Measurements from ENCODE around the gene ISG20. TPM values are rescaled to one million over a fixed set of nuclear protein-coding genes. Genes with fewer than 3 reads are reported as not detected.

Gene ISG20
- total RNA-seq, 6 donors from 2014 or later: 41.3 to 119 (median 67.0) TPM

DNA sequence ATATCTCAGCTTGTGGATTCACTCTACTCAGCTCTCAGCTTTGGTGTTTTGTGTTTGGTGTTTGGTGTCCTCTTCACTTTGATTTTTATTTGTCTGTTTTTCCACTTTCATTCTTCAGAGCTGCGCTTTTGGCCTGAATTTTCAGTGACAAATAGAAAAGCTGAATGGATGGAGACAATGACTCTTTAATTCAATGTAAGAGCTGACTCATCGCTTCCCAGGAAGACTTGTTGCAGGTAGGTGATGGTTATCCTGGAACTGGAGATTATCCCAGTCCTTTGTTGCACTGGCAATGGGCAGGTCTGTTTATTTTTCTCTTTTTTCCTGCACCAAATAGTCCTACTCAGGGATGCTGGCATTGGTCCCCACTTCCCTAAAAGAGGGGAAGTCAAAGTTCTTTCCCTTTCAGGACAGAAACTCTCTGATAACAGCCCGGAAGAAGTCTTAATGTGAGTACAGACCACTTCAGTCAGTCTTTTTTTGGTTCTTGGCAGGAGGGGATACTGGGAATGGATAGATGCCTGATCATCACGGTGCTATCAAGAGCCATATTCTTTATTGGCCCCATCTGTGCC is 30.1 kb upstream of the ISG20 start:
- no peaks in the 10 kb centered on the region for H3K9me3 ChIP-seq
- peaks cover 0 to 19% (median 7%) of the 10 kb centered on the region in 4 donors for H3K4me1 ChIP-seq
- DNase-seq: no peak
- no peak overlapping the region for H3K4me3 ChIP-seq
- no peaks in the 10 kb centered on the region for H3K36me3 ChIP-seq
- peaks cover 0 to 35% (median 25%) of the 10 kb centered on the region in 4 donors for H3K27me3 ChIP-seq
- TF ChIP-seq POLR2AphosphoS5 (IDR thresholded peaks at IDR 0.05) (no peak), EP300 (IDR thresholded peaks at IDR 0.05) (no peak), POLR2A (IDR thresholded peaks at IDR 0.05) (no peak)
- TF ChIP-seq, protein P1, sequence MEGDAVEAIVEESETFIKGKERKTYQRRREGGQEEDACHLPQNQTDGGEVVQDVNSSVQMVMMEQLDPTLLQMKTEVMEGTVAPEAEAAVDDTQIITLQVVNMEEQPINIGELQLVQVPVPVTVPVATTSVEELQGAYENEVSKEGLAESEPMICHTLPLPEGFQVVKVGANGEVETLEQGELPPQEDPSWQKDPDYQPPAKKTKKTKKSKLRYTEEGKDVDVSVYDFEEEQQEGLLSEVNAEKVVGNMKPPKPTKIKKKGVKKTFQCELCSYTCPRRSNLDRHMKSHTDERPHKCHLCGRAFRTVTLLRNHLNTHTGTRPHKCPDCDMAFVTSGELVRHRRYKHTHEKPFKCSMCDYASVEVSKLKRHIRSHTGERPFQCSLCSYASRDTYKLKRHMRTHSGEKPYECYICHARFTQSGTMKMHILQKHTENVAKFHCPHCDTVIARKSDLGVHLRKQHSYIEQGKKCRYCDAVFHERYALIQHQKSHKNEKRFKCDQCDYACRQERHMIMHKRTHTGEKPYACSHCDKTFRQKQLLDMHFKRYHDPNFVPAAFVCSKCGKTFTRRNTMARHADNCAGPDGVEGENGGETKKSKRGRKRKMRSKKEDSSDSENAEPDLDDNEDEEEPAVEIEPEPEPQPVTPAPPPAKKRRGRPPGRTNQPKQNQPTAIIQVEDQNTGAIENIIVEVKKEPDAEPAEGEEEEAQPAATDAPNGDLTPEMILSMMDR (IDR thresholded peaks at IDR 0.05): no peak
- WGBS, 2 donors: 77 to 78% methylated on average over 4 of the region's 4 CpGs
- no peak for ATAC-seq (ENCODE audit: low FRiP score in 2 of 2)
- no peak overlapping the region for H3K27ac ChIP-seq

DNA sequence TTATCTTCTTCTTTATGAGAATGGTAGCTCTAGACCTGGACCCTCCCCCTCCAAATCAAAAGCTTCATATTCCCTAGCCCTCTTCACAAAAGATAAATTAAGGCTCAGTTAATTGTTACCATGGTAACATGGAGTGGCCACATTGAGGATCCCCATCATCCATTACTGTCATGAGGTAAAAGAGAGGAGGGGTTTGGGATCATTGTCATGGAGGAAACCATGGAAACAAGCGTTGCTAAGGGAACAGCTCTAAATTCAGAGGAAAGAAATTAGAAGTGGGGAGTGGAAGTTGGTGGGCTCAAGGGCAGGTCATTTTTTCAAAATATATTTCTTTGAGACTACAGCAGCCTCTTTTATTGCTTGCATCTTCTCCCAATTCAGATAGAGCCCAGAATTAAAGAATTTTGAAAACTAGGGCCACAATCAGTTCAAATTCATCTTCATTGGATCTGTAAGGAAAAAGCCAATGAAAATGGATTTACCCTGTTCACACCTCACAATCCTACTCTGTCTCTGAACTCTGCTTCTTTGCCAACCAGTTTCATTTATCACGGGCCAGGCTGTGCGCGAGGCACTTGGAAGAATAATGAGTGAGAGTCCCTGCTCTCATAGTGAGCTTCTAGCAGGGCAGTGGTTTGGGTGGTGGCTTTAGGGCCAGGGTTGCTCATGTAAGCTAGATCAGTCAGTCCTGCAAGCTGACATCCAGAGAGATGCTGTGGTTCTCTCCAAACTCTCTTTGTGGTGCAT is 29.3 kb upstream of the ISG20 start:
- no peak for ATAC-seq (ENCODE audit: low FRiP score in 2 of 2)
- H3K27me3 ChIP-seq: peaks cover 0 to 27% (median 19%) of the 10 kb centered on the region in 4 donors
- 66 to 81% methylated on average over 4 of the region's 4 CpGs for WGBS, 2 donors

DNA sequence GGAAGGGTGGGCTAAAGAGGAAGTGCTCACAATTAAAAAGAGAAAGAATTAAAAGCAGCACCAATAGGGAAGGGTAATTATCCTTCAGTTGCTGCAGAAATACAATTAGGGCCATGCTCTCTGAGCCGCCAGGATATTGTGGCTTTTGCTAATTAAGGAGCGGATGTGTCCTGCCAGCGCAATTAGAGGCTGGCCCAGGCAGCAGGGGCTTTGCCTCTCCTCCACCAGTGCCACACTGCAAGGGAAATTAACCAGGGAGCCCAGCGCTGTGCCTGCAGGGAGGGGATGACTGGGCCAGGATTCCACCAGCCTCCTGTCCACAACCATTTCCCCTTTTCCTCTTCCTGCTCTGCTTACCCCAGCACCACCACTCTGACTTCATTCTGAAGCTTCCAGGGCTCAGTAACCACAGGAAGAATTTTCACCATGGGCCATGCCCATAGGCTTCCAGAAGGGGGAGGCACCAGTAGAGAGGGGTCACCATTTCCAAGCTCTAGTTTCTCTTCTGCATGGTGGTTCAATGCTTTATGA is 28.1 kb upstream of the ISG20 start:
- Histone ChIP-seq H3K9me3 (no peaks in the 10 kb centered on the region), H3K4me1 (peaks cover 0 to 2% (median 0%) of the 10 kb centered on the region in 4 donors), H3K4me3 (no peak overlapping the region), H3K27me3 (peaks cover 0 to 15% (median 7%) of the 10 kb centered on the region in 4 donors), H3K36me3 (no peaks in the 10 kb centered on the region), H3K27ac (no peak overlapping the region)
- 27 to 38% methylated on average over 4 of the region's 4 CpGs for WGBS, 2 donors
- TF ChIP-seq POLR2A (IDR thresholded peaks at IDR 0.05) (no peak), EP300 (IDR thresholded peaks at IDR 0.05) (no peak), POLR2AphosphoS5 (IDR thresholded peaks at IDR 0.05) (no peak)
- TF ChIP-seq, protein P1 (IDR thresholded peaks at IDR 0.05): no peak
- ATAC-seq (ENCODE audit: low FRiP score in 2 of 2): peak in 1 of 2 donors; percentile 38
- no peak for DNase-seq

More for the DNA sequence above, 29.3 kb upstream of the ISG20 start:
- DNase-seq: no peak
- TF ChIP-seq EP300 (IDR thresholded peaks at IDR 0.05) (no peak), POLR2A (IDR thresholded peaks at IDR 0.05) (no peak)
- no peak overlapping the region for H3K4me3 ChIP-seq
- peaks cover 0 to 15% (median 4%) of the 10 kb centered on the region in 4 donors for H3K4me1 ChIP-seq
- H3K9me3 ChIP-seq: no peaks in the 10 kb centered on the region
- no peaks in the 10 kb centered on the region for H3K36me3 ChIP-seq
- H3K27ac ChIP-seq: no peak overlapping the region

DNA sequence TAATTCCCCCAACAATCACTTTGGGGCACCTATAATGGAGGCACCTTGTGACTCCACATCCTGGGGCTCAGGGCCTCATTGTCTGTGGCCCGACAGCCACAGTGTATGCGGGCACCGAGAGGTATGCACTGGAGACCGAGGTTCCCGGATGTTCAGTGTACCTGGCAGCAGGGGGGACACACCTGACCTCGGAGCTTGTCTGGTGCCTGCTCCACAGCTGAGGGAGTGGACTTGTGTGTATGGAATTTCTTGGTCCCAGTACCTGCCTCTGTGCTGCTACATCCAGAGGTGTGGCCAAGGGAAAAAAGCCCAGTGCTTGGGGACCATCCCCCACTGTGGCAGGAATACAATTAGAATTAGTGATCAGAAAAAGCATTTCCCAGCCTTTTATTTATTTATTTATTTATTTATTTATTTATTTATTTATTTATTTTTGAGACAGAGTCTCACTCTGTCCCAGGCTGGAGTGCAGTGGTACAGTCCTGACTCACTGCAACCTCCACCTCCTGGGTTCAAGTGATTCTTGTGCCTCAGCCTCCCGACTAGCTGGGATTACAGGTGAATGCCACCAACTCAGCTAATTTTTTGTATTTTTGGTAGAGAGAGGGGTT is 26.5 kb upstream of the ISG20 start:
- no peak for DNase-seq
- TF ChIP-seq, protein P1 (IDR thresholded peaks at IDR 0.05): no peak
- TF ChIP-seq EP300 (IDR thresholded peaks at IDR 0.05): no peak
- TF ChIP-seq POLR2AphosphoS5 (IDR thresholded peaks at IDR 0.05): no peak
- no peak for TF ChIP-seq POLR2A (IDR thresholded peaks at IDR 0.05)
- Histone ChIP-seq H3K4me1 (no peaks in the 10 kb centered on the region), H3K36me3 (no peaks in the 10 kb centered on the region), H3K27ac (no peak overlapping the region), H3K27me3 (peaks cover 0 to under 1% (median 0%) of the 10 kb centered on the region in 4 donors), H3K4me3 (no peak overlapping the region), H3K9me3 (no peaks in the 10 kb centered on the region)
- WGBS, 2 donors: 75 to 79% methylated on average over 5 to 7 of the region's 7 CpGs
- no peak for ATAC-seq (ENCODE audit: low FRiP score in 2 of 2)
